Measurements from ENCODE around the gene SPRED1.

SPRED1 gene
- 17.8 to 480 (median 300) reads per million in 17 experiments for total RNA-seq

GRCh38 chr15:38252481-38253350, at the start of gene SPRED1:
Gene SPRED1 (plus strand): TSS chr15:38252836. CDS start chr15:38253186, 350 bp downstream.
- peak; percentile 64 to 88 (median 80) for DNase-seq

DNA sequence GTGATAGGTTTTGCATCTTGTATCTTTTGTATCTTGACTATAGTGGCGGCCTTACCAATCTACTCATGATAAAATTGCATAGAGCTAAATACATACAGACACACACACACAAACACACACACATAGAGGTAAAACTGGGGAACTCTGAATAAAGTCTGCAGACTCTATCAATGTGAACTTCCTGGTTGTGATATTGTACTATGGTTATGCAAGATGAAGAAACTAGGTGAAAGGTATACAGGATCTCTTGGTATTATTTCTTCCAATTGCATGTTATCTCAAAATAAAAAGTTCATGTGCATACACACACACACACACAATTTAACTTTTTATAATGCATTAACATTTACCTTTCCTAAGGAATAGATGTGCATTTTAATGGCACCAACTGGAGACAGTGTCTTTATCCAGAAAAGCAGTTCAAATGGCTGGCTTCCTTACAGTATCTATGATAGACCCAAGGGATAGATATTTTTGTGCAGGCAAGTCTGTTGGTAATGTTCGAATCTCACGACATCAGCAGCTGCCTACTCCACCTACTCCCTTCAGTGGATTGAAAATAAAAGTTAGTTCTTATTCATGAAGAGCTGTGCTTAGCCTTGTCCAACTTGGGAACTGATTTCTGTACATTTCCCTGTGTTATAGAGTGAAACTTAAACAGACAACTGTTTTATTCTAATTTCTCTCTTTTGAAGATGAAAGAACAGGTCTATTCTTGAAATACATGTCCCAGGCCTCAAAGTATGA, 46.9 kb upstream of the SPRED1 start:
- peak in 1 of 4 experiments; percentile 19 for DNase-seq

DNA sequence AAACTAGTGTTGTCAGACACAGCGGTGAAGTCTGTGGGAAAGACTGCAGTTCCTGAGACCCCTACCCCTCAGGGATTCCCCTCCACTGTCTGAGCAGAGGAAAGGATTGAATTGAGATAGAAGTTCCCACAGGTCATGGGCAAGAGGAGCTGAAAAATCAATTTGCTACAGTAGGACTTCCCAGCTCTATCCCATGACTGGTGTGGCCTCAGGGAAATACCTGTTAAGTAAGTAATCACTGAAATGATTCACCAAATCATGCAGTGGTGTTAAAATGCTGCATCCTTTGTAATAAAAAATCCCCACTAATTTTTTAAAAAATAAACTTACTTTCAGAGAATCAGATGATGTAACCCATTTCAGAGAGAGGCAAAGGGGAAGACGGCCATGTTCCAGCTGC, 45.0 kb upstream of the SPRED1 start:
- no peak for DNase-seq

GRCh38 chr15:38208206-38208605, 44.4 kb upstream of the SPRED1 start:
- DNase-seq, result peak; percentile 30 to 62 (median 48)

GRCh38 chr15:38208779-38209178, 43.9 kb upstream of the SPRED1 start:
- DNase-seq, result no peak

GRCh38 chr15:38211249-38211648, 41.4 kb upstream of the SPRED1 start:
- DNase-seq, result no peak

DNA sequence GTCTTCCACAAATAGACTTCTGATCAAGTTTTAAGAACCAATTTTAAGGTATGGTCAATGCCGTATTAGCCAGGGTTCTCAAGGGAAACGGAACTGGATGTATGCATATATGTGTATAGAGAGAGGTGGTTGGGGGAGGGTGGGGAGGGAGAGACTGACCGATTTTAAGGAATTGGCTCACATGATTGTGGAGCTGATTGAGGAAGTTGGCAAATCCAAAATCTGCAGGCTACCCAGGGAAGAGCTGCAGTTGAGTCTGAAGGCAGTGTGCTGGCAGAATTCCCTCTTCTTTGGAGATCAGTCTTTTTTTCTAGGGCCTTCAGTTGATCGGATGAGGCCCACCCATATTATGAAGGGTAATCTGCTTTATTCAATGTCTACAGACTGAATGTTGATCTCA, 40.8 kb upstream of the SPRED1 start:
- peak; percentile 22 to 51 (median 45) for DNase-seq

- DNase-seq, result peak in 2 of 4 experiments; percentile 18 to 41
Observed at GRCh38 chr15:38212729-38213351, 39.8 kb upstream of the SPRED1 start.

DNA sequence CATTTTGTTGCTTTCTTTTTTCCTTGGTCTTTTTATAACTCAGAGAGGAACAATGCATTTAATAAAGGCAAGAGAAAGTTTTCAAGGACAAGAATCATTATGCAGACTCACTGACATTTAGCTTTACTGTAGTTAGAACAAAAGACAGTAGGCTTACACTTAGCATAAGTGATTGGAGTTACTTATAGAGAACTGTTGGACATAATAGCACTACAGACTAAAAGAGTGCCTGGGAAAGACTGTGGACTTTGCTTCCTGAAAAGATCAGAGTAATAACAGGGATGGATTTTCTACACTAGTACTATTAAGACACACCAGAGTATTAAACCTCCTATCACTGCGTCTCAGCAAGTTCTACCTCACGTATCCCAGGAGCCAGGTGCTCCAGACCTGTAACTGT, 39.3 kb upstream of the SPRED1 start:
- no peak for DNase-seq

- no peak for DNase-seq
Observed at GRCh38 chr15:38215707-38216106, 36.9 kb upstream of the SPRED1 start.

GRCh38 chr15:38216763-38217162, 35.9 kb upstream of the SPRED1 start:
- no peak for DNase-seq

- DNase-seq, result peak in 1 of 4 experiments; percentile 10
Observed at GRCh38 chr15:38217191-38217595, 35.4 kb upstream of the SPRED1 start.

DNA sequence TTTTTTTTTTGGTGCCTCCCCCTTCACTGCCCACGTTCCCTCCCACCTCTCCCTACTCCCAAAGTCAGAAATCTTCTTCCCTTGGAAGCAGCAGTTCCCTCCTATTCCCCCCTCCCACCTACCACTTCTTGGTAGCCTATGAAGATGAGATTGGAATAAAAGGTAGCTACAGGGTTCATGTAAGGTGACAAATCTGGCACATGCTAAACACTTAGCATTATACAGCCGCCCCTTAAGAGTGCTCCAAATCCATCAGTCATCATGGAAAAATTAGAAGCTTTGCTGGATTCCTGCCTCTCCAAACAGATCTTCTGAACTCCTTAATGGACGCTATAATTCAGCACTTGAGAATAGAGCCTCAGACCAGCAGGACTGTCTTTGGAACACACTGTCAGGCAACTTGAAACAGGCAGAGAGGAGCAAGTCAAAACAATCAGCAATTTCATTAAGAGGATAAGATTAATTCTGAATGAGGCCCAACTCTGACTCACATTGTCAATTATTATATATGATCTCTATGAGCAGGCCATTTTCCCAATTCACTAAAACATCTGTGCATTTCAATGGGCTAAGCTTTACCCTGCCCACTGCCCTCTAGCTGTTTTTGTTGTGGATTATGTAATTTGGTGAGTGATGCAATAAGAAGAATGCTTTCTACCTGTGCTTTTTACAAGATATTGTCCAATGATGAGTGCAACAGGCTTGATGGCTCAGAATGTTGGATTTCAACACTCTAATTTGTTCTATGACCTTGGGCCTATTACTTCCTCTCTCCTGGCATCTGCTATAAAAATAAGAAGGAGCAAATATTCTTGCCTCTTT, 34.6 kb upstream of the SPRED1 start:
- DNase-seq, result peak in 1 of 4 experiments; percentile 30

GRCh38 chr15:38220606-38221273, 31.9 kb upstream of the SPRED1 start:
- no peak for DNase-seq

DNA sequence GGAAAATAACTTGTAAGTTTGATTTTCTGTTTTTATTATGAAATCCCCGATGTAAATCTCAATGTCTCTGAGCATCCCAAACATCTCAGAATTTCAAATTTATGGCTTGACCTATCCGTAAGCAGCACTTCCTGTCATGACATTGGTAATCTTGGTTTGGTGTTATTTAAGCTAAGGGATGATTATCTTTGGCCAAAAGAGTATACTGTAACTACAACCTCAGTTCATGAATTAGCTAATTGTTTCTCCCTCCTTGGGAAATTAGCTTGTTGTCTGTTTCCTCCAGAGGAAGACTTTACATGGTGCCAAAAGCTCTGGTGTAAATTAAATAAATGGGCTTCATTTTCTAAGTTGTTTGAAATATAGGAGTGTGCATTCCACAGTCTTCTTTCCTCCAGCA, 28.1 kb upstream of the SPRED1 start:
- DNase-seq, result no peak

DNA sequence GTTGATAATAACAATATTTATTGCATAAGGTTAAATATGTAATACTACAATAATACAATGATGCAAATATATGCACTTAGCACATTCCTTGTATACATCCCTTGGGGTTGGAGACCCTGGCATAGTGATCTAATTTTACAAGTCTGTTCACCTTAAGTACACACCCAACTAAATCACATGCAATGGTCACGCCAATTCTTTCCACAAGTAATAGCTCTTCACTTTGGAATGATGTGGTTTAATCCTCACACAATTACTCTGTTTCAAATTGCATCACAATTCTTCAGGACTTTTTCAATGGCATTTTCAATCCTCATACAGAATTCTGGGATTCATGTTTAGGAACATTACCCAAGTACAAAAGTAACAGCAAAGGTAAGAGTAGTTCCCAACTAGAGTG, 27.3 kb upstream of the SPRED1 start:
- DNase-seq, result no peak

GRCh38 chr15:38226608-38227266, 25.9 kb upstream of the SPRED1 start:
- peak; percentile 40 to 71 (median 60) for DNase-seq

GRCh38 chr15:38227941-38228340, 24.7 kb upstream of the SPRED1 start:
- no peak for DNase-seq

DNA sequence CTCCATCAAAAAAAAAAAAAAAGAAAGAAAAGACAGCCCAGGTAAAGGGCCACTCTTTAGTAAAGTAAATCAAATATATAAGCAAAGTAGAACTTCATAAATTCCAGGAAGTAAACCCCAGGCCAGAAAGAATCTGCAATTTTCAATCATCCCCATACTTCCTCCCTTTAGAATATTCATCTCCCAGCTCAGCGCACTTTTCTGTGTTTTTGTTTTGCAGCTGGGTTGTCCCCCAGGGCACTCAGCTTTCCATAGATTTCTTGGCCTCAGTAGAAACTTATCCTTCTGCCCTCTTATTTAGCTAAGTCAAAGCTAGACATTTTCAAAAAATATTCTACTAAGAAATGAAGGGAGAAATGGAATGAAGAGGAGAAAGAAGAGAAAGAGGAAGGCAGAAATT, 24.0 kb upstream of the SPRED1 start:
- DNase-seq, result no peak

GRCh38 chr15:38229705-38230310, 22.8 kb upstream of the SPRED1 start:
- DNase-seq, result peak; percentile 50 to 86 (median 70)

DNA sequence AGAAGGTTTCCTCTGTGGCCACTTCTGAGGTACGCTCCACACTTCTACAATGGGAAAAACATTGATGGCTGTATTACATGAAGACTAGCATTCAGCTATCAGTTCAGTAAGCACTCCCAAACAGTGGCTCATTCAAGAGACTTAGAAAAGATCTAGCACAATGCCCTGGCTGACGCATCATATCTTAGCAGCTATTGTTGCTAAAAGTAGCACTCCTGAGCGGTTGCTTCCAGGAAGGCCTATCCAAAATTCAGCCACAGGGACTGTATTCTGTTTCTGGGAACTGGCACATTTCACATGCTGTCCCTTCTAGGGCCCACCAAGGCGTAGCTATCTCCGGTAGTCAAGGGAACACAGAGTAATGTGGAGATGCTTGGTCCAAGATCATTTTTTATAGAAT, 21.2 kb upstream of the SPRED1 start:
- DNase-seq, result no peak
